Measurements from ENCODE around the gene TRIM29.

Gene TRIM29

GRCh38 chr11:120089036-120090001 lies 48.6 kb downstream of the TRIM29 start:
- peaks cover 35% of the 10 kb centered on the region for H3K27me3 ChIP-seq (ENCODE audit: insufficient read depth, low read length)
- no peak overlapping the region for H2AFZ ChIP-seq (ENCODE audit: low read length, unreplicated experiment)
- no peaks in the 10 kb centered on the region for H3K36me3 ChIP-seq (ENCODE audit: insufficient read depth, low read length)
- H3K4me3 ChIP-seq (ENCODE audit: low read depth, low read length), result no peak overlapping the region
- no peaks in the 10 kb centered on the region for H3K79me2 ChIP-seq (ENCODE audit: control insufficient read depth, insufficient read depth, low read length, unreplicated experiment)
- H3K27ac ChIP-seq (ENCODE audit: low read depth, low read length), result no peak overlapping the region
- no peaks in the 10 kb centered on the region for H3K4me1 ChIP-seq (ENCODE audit: control insufficient read depth, insufficient read depth, low read length, unreplicated experiment)

GRCh38 chr11:120088056-120088455 lies 49.9 kb downstream of the TRIM29 start:
- H3K4me3 ChIP-seq (ENCODE audit: low read depth, low read length), result no peak overlapping the region
- no peaks in the 10 kb centered on the region for H3K4me1 ChIP-seq (ENCODE audit: control insufficient read depth, insufficient read depth, low read length, unreplicated experiment)
- no peaks in the 10 kb centered on the region for H3K79me2 ChIP-seq (ENCODE audit: control insufficient read depth, insufficient read depth, low read length, unreplicated experiment)
- no peak overlapping the region for H3K27ac ChIP-seq (ENCODE audit: low read depth, low read length)
- H3K27me3 ChIP-seq (ENCODE audit: insufficient read depth, low read length), result peaks cover 35% of the 10 kb centered on the region
- no peaks in the 10 kb centered on the region for H3K36me3 ChIP-seq (ENCODE audit: insufficient read depth, low read length)
- H2AFZ ChIP-seq (ENCODE audit: low read length, unreplicated experiment), result no peak overlapping the region

GRCh38 chr11:120086651-120087050 lies 51.3 kb downstream of the TRIM29 start:
- H3K79me2 ChIP-seq (ENCODE audit: control insufficient read depth, insufficient read depth, low read length, unreplicated experiment), result no peaks in the 10 kb centered on the region
- peaks cover 35% of the 10 kb centered on the region for H3K27me3 ChIP-seq (ENCODE audit: insufficient read depth, low read length)

GRCh38 chr11:120079750-120080610 lies 57.9 kb downstream of the TRIM29 start:
- Histone ChIP-seq H3K27me3 (ENCODE audit: insufficient read depth, low read length) (peaks cover 16% of the 10 kb centered on the region), H3K36me3 (ENCODE audit: insufficient read depth, low read length) (no peaks in the 10 kb centered on the region), H3K27ac (ENCODE audit: low read depth, low read length) (no peak overlapping the region), H3K4me3 (ENCODE audit: low read depth, low read length) (no peak overlapping the region), H2AFZ (ENCODE audit: low read length, unreplicated experiment) (no peak overlapping the region), H3K4me1 (ENCODE audit: control insufficient read depth, insufficient read depth, low read length, unreplicated experiment) (no peaks in the 10 kb centered on the region), H3K79me2 (ENCODE audit: control insufficient read depth, insufficient read depth, low read length, unreplicated experiment) (no peaks in the 10 kb centered on the region)

More at GRCh38 chr11:120086651-120087050, 51.3 kb downstream of the TRIM29 start:
- Histone ChIP-seq H3K4me1 (ENCODE audit: control insufficient read depth, insufficient read depth, low read length, unreplicated experiment) (no peaks in the 10 kb centered on the region), H3K36me3 (ENCODE audit: insufficient read depth, low read length) (no peaks in the 10 kb centered on the region), H3K4me3 (ENCODE audit: low read depth, low read length) (no peak overlapping the region), H2AFZ (ENCODE audit: low read length, unreplicated experiment) (no peak overlapping the region), H3K27ac (ENCODE audit: low read depth, low read length) (no peak overlapping the region)

GRCh38 chr11:120078397-120078796 lies 59.5 kb downstream of the TRIM29 start:
- Histone ChIP-seq H3K36me3 (ENCODE audit: insufficient read depth, low read length) (no peaks in the 10 kb centered on the region), H3K27ac (ENCODE audit: low read depth, low read length) (no peak overlapping the region), H3K4me1 (ENCODE audit: control insufficient read depth, insufficient read depth, low read length, unreplicated experiment) (no peaks in the 10 kb centered on the region), H3K27me3 (ENCODE audit: insufficient read depth, low read length) (peaks cover 24% of the 10 kb centered on the region), H3K79me2 (ENCODE audit: control insufficient read depth, insufficient read depth, low read length, unreplicated experiment) (no peaks in the 10 kb centered on the region), H2AFZ (ENCODE audit: low read length, unreplicated experiment) (no peak overlapping the region), H3K4me3 (ENCODE audit: low read depth, low read length) (no peak overlapping the region)

- H3K36me3 ChIP-seq (ENCODE audit: insufficient read depth, low read length), result no peaks in the 10 kb centered on the region
- H3K27me3 ChIP-seq (ENCODE audit: insufficient read depth, low read length), result peaks cover 37% of the 10 kb centered on the region
- no peak overlapping the region for H3K27ac ChIP-seq (ENCODE audit: low read depth, low read length)
- H3K4me3 ChIP-seq (ENCODE audit: low read depth, low read length), result no peak overlapping the region
- H3K4me1 ChIP-seq (ENCODE audit: control insufficient read depth, insufficient read depth, low read length, unreplicated experiment), result no peaks in the 10 kb centered on the region
- no peaks in the 10 kb centered on the region for H3K79me2 ChIP-seq (ENCODE audit: control insufficient read depth, insufficient read depth, low read length, unreplicated experiment)
- no peak overlapping the region for H2AFZ ChIP-seq (ENCODE audit: low read length, unreplicated experiment)
These were observed 63.8 kb downstream of the TRIM29 start for GRCh38 chr11:120074076-120074475.

- Histone ChIP-seq H3K4me3 (ENCODE audit: low read depth, low read length) (no peak overlapping the region), H3K27ac (ENCODE audit: low read depth, low read length) (no peak overlapping the region), H3K36me3 (ENCODE audit: insufficient read depth, low read length) (no peaks in the 10 kb centered on the region), H3K79me2 (ENCODE audit: control insufficient read depth, insufficient read depth, low read length, unreplicated experiment) (no peaks in the 10 kb centered on the region), H3K27me3 (ENCODE audit: insufficient read depth, low read length) (peaks cover 41% of the 10 kb centered on the region), H3K4me1 (ENCODE audit: control insufficient read depth, insufficient read depth, low read length, unreplicated experiment) (no peaks in the 10 kb centered on the region), H2AFZ (ENCODE audit: low read length, unreplicated experiment) (no peak overlapping the region)
These were observed 64.7 kb downstream of the TRIM29 start for GRCh38 chr11:120073196-120073595.

- Histone ChIP-seq H3K27ac (ENCODE audit: low read depth, low read length) (no peak overlapping the region), H3K4me1 (ENCODE audit: control insufficient read depth, insufficient read depth, low read length, unreplicated experiment) (no peaks in the 10 kb centered on the region), H2AFZ (ENCODE audit: low read length, unreplicated experiment) (no peak overlapping the region)
These were observed 69.8 kb downstream of the TRIM29 start for GRCh38 chr11:120068114-120068573.

GRCh38 chr11:120067438-120068113 lies 70.3 kb downstream of the TRIM29 start:
- peaks cover 78% of the 10 kb centered on the region for H3K27me3 ChIP-seq (ENCODE audit: insufficient read depth, low read length)
- no peaks in the 10 kb centered on the region for H3K4me1 ChIP-seq (ENCODE audit: control insufficient read depth, insufficient read depth, low read length, unreplicated experiment)
- no peaks in the 10 kb centered on the region for H3K79me2 ChIP-seq (ENCODE audit: control insufficient read depth, insufficient read depth, low read length, unreplicated experiment)
- no peaks in the 10 kb centered on the region for H3K36me3 ChIP-seq (ENCODE audit: insufficient read depth, low read length)
- H3K27ac ChIP-seq (ENCODE audit: low read depth, low read length), result no peak overlapping the region
- H2AFZ ChIP-seq (ENCODE audit: low read length, unreplicated experiment), result no peak overlapping the region
- no peak overlapping the region for H3K4me3 ChIP-seq (ENCODE audit: low read depth, low read length)

More at GRCh38 chr11:120068114-120068573, 69.8 kb downstream of the TRIM29 start:
- no peaks in the 10 kb centered on the region for H3K79me2 ChIP-seq (ENCODE audit: control insufficient read depth, insufficient read depth, low read length, unreplicated experiment)
- H3K36me3 ChIP-seq (ENCODE audit: insufficient read depth, low read length), result no peaks in the 10 kb centered on the region
- no peak overlapping the region for H3K4me3 ChIP-seq (ENCODE audit: low read depth, low read length)
- H3K27me3 ChIP-seq (ENCODE audit: insufficient read depth, low read length), result peaks cover 72% of the 10 kb centered on the region

GRCh38 chr11:120066738-120067437 lies 71.0 kb downstream of the TRIM29 start:
- H3K4me1 ChIP-seq (ENCODE audit: control insufficient read depth, insufficient read depth, low read length, unreplicated experiment), result no peaks in the 10 kb centered on the region
- no peak overlapping the region for H2AFZ ChIP-seq (ENCODE audit: low read length, unreplicated experiment)
- no peak overlapping the region for H3K4me3 ChIP-seq (ENCODE audit: low read depth, low read length)
- no peaks in the 10 kb centered on the region for H3K36me3 ChIP-seq (ENCODE audit: insufficient read depth, low read length)
- H3K27ac ChIP-seq (ENCODE audit: low read depth, low read length), result no peak overlapping the region
- H3K27me3 ChIP-seq (ENCODE audit: insufficient read depth, low read length), result peaks cover 79% of the 10 kb centered on the region
- no peaks in the 10 kb centered on the region for H3K79me2 ChIP-seq (ENCODE audit: control insufficient read depth, insufficient read depth, low read length, unreplicated experiment)
